Psoas muscle (tissue), 8 donors: ENCODE measurements around the gene EMILIN2. TPM values are rescaled to one million over a fixed set of nuclear protein-coding genes. Genes with fewer than 3 reads are reported as not detected.
"Not testable (repeated sequence)": the region's sequence is repeated elsewhere in the genome, so short reads cannot be mapped to it uniquely, and the experiment has no call there.

Experiments used
- ATAC-seq, 4 donors: fragments of 200-7000 bp; cut with Tn5 transposase; one replicate each; pipeline ENCODE4 v1.9.1; 2020; ENCODE audit warnings: moderate library complexity in 3 of 4, mild to moderate bottlenecking in 2 of 4
- DNase-seq, 2 donors: peaks; one replicate each; pipeline ENCODE4 v3.0.0-alpha.2; 2020
- H3K27ac ChIP-seq: fragments of 200-600 bp; one replicate; pipeline ENCODE4 v1.8.0; 2022
- H3K27me3 ChIP-seq, 3 donors: fragments of 200-600 bp in 1 of 3; one replicate each; pipeline versions ENCODE4 v1.6.1 to v1.8.0; 2013 to 2022; ENCODE audit warnings: low read length in 2 of 3, mild to moderate bottlenecking in 2 of 3, moderate library complexity in 1 of 3; ENCODE audit not compliant: insufficient read depth in 3 of 3
- H3K36me3 ChIP-seq, 2 donors: fragments of 200-600 bp in 1 of 2; one replicate each; pipeline versions ENCODE4 v1.6.1 to v1.8.0; 2013 to 2022; ENCODE audit warnings: low read depth in 1 of 2, mild to moderate bottlenecking in 1 of 2, moderate library complexity in 1 of 2; ENCODE audit not compliant: insufficient read depth in 1 of 2
- H3K4me1 ChIP-seq: fragments of 200-600 bp; one replicate; pipeline ENCODE4 v1.8.0; 2022
- H3K4me3 ChIP-seq: fragments of 200-600 bp; one replicate; pipeline ENCODE4 v1.8.0; 2022; ENCODE audit warnings: mild to moderate bottlenecking
- H3K9me3 ChIP-seq: fragments of 200-600 bp; one replicate; pipeline ENCODE4 v1.8.0; 2022
- WGBS, 3 donors: extraction: QIAGEN DNeasy Blood & Tissue Kit; methylation state at CpG; one replicate each; pipeline versions ENCODE4 v1.1.6 to v1.1.7; 2013; 5-methylcytosine and 5-hydroxymethylcytosine counted together
- intact Hi-C, 2 donors: fragments of 100-400 bp; cut with DNase I; formaldehyde crosslinking; loops; one replicate each; pipeline versions ENCODE4 v1.11.0 to v1.14.2; 2022
- polyA plus RNA-seq, 3 donors: library from polyadenylated mRNA; stranded (reverse); fragments of 200-250 nt; gene quantifications; one replicate each; pipeline ENCODE4 v1.2.3, GENCODE V29; 2013
- total RNA-seq, 4 donors: library from RNA; stranded (reverse); fragmentation: NEBNext Ultra II Directional in 2 of 4; extraction: Animal tissue kit (Norgen Biotek cat#: 25700) in 2 of 4; gene quantifications; one replicate each; pipeline versions ENCODE4 v1.2.1 to v1.2.4, GENCODE V29; 2021 to 2023
- TF ChIP-seq, protein P1 (sequence below): fragments of 200-600 bp; IDR thresholded peaks from one replicate; pipeline ENCODE4 v1.8.0; 2022; ENCODE audit warnings: antibody characterized with exemption
- donor health status: healthy with polysubstance abuse.
- donor health status: DM: no; HTN: no; CAD: no; lungs with moderate emphysema.
- donor health status: Bipolar disorder and iron deficiency.
- donor health status: healthy.
- donor health status: DM: yes; HTN: yes; CAD: no.
- donor health status: DM: no; HTN: no; CAD: no.
- donor health status: DM: no; HTN: no; CAD: no.
- donor health status: DM: yes; HTN: yes; CAD: no.

Gene EMILIN2
- total and polyA plus RNA-seq, 7 donors, result 0.65 to 2.9 (median 2.2) TPM

DNA sequence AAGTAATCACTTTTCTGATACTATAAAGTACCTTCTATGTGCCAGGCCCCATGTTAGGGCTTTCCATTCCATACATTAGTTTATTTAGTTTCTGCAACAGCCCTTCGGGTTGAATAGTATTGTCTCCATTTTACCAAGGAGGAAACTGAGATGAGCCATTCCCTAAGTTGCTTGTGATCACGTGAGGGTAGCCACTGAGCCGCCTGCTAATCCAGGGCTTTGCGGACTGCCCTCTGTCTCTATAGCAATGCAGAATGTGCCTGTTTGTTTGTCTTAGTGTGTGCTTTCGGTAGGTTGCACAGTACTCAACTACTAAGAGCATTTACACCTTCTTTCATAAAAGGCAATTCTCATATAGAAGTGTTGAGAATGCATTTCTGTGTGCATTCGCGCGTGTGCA, 5.0 kb downstream of the EMILIN2 start:
- intact Hi-C loops, result no loop called here
- 89 to 93% (median 92%) methylated on average over 8 of the region's 8 CpGs for WGBS, 3 donors
- no peak overlapping the region for H3K27ac ChIP-seq
- H3K27me3 ChIP-seq, result peaks cover 4 to 34% (median 11%) of the 10 kb centered on the region in 3 donors
- no peak overlapping the region for H3K4me3 ChIP-seq
- no peaks in the 10 kb centered on the region for H3K9me3 ChIP-seq
- no peaks in the 10 kb centered on the region for H3K36me3 ChIP-seq
- no peak for ATAC-seq
- H3K4me1 ChIP-seq, result no peaks in the 10 kb centered on the region
- TF ChIP-seq, protein P1, sequence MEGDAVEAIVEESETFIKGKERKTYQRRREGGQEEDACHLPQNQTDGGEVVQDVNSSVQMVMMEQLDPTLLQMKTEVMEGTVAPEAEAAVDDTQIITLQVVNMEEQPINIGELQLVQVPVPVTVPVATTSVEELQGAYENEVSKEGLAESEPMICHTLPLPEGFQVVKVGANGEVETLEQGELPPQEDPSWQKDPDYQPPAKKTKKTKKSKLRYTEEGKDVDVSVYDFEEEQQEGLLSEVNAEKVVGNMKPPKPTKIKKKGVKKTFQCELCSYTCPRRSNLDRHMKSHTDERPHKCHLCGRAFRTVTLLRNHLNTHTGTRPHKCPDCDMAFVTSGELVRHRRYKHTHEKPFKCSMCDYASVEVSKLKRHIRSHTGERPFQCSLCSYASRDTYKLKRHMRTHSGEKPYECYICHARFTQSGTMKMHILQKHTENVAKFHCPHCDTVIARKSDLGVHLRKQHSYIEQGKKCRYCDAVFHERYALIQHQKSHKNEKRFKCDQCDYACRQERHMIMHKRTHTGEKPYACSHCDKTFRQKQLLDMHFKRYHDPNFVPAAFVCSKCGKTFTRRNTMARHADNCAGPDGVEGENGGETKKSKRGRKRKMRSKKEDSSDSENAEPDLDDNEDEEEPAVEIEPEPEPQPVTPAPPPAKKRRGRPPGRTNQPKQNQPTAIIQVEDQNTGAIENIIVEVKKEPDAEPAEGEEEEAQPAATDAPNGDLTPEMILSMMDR, result no peak
- DNase-seq, result no peak

DNA sequence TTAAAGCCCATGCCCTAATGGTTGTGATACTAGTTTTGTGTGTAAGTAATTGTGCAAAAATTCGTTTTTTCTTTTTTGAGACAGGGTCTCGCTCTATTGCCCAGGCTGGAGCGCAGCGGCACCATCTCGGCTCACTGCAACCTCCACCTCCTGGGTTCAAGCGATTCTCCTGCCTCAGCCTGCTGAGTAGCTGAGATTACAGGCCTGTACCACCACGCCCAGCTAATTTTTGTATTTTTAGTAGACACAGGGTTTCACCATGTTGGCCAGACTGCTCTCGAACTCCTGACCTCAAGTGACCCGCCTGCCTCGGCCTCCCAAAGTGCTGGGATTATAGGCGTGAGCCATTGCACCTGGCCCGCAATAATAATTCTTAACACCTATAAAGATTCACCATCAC, 5.7 kb downstream of the EMILIN2 start:
- H3K4me3 ChIP-seq, DNase-seq, intact Hi-C loops, H3K36me3 ChIP-seq, H3K4me1 ChIP-seq, ATAC-seq, H3K27ac ChIP-seq, H3K9me3 ChIP-seq: not testable (repeated sequence)
- peaks cover 3 to 28% (median 8%) of the 10 kb centered on the region in 3 donors for H3K27me3 ChIP-seq
- 90 to 93% (median 93%) methylated on average over 12 of the region's 12 CpGs for WGBS, 3 donors

DNA sequence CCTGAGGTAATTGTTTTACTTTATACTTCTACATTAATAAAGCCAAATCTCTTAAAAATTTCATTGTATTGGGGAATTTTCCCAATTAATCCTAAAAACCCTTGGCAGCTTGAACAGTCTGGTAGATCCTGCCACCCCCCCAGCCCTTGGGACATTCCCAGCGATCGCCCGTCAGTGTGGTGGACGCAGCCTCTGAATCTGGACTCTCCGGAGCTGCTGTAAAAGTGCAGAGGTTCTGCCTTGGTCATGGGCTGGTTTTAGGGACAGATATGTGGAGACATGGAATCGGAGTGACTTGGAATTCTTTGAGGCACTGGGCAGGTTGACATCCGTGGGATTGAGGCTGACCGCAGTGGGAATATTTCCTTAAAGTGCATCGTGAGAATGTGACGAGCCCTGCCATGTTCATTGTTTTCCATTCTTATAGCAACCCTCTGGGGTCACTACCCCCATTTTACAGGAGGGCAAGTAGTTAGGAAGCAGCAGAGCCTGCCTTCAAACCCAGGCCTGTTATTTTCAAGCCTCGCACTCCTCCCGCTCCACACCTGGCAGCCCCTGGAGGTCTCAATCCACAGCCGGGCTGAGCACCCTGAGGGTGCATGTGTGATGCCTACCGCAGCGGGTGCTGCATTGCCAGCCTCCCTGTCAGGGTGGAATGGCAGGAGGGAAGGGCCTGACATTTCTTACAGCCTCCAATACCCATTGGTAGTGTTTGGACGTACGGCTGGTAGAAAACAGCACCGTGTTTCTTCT, 6.5 kb downstream of the EMILIN2 start:
- TF ChIP-seq, protein P1, result no peak
- peaks cover 0 to 19% (median 8%) of the 10 kb centered on the region in 3 donors for H3K27me3 ChIP-seq
- no peak overlapping the region for H3K27ac ChIP-seq
- intact Hi-C loops, result no loop called here
- H3K4me3 ChIP-seq, result no peak overlapping the region
- no peaks in the 10 kb centered on the region for H3K4me1 ChIP-seq
- WGBS, 3 donors, result 83 to 95% (median 85%) methylated on average over 18 of the region's 18 CpGs
- ATAC-seq (no peak), DNase-seq (no peak)
- H3K36me3 ChIP-seq, result no peaks in the 10 kb centered on the region
- H3K9me3 ChIP-seq, result no peaks in the 10 kb centered on the region

DNA sequence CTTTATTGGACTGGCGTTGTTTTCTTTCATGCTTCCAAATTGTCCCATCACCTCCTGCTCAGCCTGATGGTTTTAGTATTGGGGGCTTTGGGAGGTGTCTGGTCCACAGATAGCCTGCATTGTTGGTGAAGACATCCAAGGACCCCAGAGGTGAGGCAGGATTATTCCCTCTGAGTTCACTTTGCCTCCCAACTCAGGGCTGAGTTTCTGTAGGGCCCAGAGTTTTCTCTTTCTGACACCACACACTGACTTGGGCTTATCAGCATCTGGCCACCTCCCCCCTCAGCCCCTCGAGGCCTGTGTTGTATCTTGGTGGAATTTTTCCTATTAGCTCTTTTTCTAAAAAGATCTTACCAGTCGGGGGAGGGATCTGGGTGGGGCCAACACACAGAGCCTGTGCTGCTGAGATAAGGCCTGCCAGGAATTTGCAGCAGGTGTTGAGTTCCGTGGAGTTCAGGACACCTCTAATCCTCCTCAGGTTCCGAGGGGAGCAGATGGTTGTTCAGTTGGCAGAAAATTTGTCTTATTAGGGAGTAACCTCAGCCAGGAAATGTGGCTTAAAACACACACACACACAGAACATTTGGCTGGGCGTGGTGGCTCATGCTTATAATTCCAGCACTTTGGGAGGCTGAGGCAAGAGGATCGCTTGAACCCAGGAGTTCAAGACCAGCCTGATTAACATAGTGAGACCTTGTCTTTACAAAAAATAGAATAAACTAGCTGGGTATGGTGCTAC, 7.3 kb downstream of the EMILIN2 start:
- no peaks in the 10 kb centered on the region for H3K9me3 ChIP-seq
- DNase-seq (no peak), ATAC-seq (no peak)
- H3K27me3 ChIP-seq, result peaks cover 0 to 13% (median 5%) of the 10 kb centered on the region in 3 donors
- H3K4me3 ChIP-seq, result no peak overlapping the region
- no peaks in the 10 kb centered on the region for H3K36me3 ChIP-seq
- intact Hi-C loops, result no loop called here
- no peak overlapping the region for H3K27ac ChIP-seq
- no peaks in the 10 kb centered on the region for H3K4me1 ChIP-seq
- TF ChIP-seq, protein P1, result no peak
- WGBS, 3 donors, result 38 to 49% (median 42%) methylated on average over 7 of the region's 7 CpGs

DNA sequence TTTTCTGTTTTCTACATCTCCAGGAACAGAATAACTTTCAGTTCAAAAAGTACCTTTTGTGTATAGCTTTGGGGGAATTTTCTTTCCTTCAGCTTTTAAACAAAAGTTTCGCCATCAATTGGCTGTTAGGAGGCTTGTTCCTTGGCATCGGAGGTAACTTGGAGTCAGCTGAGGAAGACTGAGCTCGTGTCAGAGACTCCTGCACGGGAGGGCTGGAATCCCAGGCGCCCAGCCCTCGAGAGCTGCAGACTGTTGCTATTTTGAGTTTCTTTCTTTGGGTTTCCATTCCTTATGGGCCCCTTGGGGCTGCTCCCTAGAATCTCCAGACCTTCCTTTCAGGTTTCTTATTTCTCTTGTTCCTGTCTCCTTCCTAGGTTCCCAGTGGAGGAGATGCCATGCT, 8.1 kb downstream of the EMILIN2 start:
- no peak overlapping the region for H3K27ac ChIP-seq
- intact Hi-C loops, result no loop called here
- WGBS, 3 donors, result 36 to 49% (median 39%) methylated on average over 6 of the region's 6 CpGs
- no peak overlapping the region for H3K4me3 ChIP-seq
- DNase-seq (peak in 1 of 2 donors; percentile 44), ATAC-seq (no peak)
- H3K36me3 ChIP-seq, result no peaks in the 10 kb centered on the region
- H3K4me1 ChIP-seq, result no peaks in the 10 kb centered on the region
- H3K27me3 ChIP-seq, result peaks cover 0 to 6% (median 5%) of the 10 kb centered on the region in 3 donors
- H3K9me3 ChIP-seq, result no peaks in the 10 kb centered on the region
- TF ChIP-seq, protein P1, result no peak
